Measurements from ENCODE around the gene CD34. TPM values are rescaled to one million over a fixed set of nuclear protein-coding genes. Genes with fewer than 3 reads are reported as not detected.

Gene CD34
- total RNA-seq, 4 donors from 2014 or later = 65.6 to 85.9 (median 75.5) TPM

GRCh38 chr1:207841293-207841692 is 69.6 kb downstream of the CD34 start:
- TF ChIP-seq CTCF (IDR thresholded peaks at IDR 0.05; ENCODE audit: low read depth) = no peak

- TF ChIP-seq CTCF (IDR thresholded peaks at IDR 0.05; ENCODE audit: low read depth) = no peak
Observed at GRCh38 chr1:207840380-207840779, 70.5 kb downstream of the CD34 start.

- TF ChIP-seq CTCF (IDR thresholded peaks at IDR 0.05; ENCODE audit: low read depth) = no peak
Observed at GRCh38 chr1:207839083-207839413, 71.9 kb downstream of the CD34 start.

- no peak for TF ChIP-seq CTCF (IDR thresholded peaks at IDR 0.05; ENCODE audit: low read depth)
Observed at GRCh38 chr1:207838156-207839082, 72.5 kb downstream of the CD34 start.

GRCh38 chr1:207837673-207838072 is 73.3 kb downstream of the CD34 start:
- TF ChIP-seq CTCF (IDR thresholded peaks at IDR 0.05; ENCODE audit: low read depth) = no peak

- no peak for TF ChIP-seq CTCF (IDR thresholded peaks at IDR 0.05; ENCODE audit: low read depth)
Observed at GRCh38 chr1:207836591-207837347, 74.2 kb downstream of the CD34 start.

GRCh38 chr1:207835958-207836357 is 75.0 kb downstream of the CD34 start:
- no peak for TF ChIP-seq CTCF (IDR thresholded peaks at IDR 0.05; ENCODE audit: low read depth)
